HG02938 (cell line): ENCODE measurements around the gene NINJ2.
"Not testable (repeated sequence)": the region's sequence is repeated elsewhere in the genome, so short reads cannot be mapped to it uniquely, and the experiment has no call there.

Experiments
- ATAC-seq: cut with Tn5 transposase; IDR thresholded peaks from one replicate; pipeline ENCODE4 v1.9.1; 2021; ENCODE audit warnings: mild to moderate bottlenecking, moderate library complexity; ENCODE audit not compliant: unreplicated experiment

Gene NINJ2

DNA sequence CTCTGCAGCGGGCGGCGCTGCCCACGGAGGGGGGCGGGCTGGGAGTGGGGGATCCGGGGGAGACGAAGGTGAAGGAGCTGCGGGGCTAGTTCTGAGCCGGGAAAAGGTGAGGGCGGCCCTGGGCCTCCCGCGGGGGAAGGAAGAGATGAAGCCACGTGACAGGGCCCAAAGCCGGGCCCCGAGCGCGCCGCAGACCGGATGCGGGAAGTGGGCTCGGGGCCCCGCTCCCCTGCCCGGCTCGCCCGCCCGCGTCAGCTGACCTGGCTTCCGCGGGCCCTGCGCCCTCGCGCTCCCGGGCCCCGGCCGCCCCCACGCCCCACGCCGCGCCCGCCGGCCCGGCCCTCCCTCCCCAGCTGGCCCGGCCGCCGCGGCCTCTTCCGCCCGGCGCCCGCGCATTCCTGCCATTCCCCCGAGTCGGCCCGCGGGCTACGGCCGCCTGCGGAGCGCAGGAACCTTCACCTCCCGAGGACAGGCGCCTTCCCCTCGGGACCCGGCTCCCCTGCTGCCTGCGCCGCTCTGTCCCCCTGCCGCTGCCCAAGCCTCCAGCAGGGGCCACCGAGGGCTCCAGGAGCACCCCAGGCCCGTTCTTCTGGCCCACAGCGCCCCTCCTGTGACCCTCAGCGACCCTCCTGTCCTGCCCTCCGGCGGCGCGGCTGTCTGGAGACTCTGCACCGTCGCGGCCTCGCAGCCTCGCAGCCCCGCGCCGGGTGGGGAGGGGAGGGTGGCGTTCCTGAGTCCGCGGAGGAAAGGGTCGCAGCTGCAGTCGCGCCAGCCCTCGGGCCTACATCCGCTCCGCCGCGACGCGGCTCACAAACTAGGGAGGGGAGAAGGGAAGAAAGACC is 20.4 kb downstream of the NINJ2 start:
- ATAC-seq, result peak; percentile 48

GRCh38 chr12:641321-641720 is 21.9 kb downstream of the NINJ2 start:
- not testable (repeated sequence) for ATAC-seq

- ATAC-seq, result no peak
Measured at GRCh38 chr12:640773-641172, 22.5 kb downstream of the NINJ2 start.

- no peak for ATAC-seq
Measured at GRCh38 chr12:639988-640387, 23.3 kb downstream of the NINJ2 start.

DNA sequence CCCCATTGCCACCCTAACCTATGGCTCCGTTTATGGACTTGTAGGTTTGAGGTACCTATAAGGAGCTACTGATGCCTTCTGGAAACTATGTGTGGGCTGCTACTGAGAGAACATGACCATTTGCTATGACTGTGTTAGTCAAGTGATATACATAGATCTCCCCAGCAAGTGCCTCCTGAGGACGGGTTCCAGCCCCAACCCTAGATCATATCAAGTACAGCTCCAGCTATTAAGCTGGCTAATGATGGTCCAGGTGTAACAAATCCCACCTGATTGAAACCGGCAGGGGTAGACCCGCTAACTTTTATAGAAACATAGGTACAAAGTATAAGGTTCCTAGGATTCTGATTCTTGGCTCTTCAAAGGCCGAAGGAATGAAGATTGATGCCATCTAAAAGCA is 23.7 kb downstream of the NINJ2 start:
- no peak for ATAC-seq

GRCh38 chr12:638953-639557 is 24.2 kb downstream of the NINJ2 start:
- no peak for ATAC-seq

DNA sequence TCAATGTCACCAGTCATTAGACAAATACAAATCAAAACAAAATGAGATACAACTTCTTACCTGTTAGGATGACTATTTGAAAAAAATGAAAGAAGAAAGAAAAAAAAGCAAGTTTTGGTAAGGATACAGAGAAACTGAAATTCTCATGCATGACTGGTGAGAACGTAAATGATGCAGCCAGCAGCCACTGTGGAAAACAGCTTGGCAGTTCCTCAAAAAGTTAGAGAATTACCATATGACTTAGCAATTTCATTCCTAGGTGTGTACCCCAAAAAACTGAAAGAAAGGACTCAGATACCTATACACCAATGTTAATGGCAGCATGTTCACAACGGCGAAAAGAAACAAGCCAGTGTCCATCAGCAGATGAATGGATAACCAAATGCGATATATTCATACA is 26.6 kb downstream of the NINJ2 start:
- no peak for ATAC-seq

- ATAC-seq, result no peak
Measured at GRCh38 chr12:633731-634130, 29.5 kb downstream of the NINJ2 start.

- no peak for ATAC-seq
Measured at GRCh38 chr12:632102-632696, 31.0 kb downstream of the NINJ2 start.

DNA sequence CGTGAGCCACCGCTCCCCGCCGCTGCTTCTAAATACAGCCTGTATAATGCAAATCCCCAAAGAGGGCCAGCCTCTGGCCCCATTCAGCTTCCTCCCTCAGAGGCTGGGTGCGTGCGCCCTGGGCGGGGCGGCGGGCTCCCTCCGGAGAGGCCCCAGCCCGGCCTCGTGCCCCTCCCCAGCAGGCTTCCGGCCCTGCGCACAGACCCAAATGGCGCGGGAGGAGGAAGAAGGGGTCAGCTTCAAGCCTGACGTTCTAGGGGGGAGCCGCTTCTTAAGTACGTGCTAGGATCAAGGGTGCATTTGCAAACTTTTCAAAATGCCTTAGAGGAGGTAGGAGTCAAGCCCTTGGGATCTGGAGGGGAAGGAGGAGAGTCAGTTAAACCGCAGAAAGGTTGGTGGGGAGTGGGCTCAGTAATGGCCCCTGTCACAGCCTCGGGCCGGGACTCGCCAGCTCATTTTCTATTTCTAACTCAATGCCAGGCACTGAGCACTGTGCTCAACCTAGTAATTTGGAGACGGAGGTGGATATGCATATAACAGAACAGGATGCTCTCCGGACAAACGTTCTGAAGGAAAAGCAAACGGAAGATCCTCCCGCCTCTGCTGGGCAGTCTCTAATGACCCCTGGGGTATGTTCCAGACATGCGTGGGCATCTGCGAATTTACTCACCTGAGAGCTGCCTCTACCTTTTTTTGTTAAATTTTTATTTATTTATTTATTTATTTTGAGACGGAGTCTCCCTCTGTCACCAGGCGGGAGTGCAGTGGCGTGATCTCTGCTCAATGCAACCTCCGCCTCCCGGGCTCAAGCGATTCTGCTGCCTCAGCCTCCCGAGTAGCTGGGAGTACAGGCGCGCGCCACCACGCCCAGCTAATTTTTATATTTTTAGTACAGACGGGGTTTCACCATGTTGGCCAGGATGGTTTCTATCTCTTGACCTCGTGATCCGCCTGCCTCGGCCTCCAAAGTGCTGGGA is 32.3 kb downstream of the NINJ2 start:
- peak; percentile 74 for ATAC-seq

- ATAC-seq, result not testable (repeated sequence)
Measured at GRCh38 chr12:628742-629078, 34.5 kb downstream of the NINJ2 start.

GRCh38 chr12:627863-628741 is 35.1 kb downstream of the NINJ2 start:
- no peak for ATAC-seq

DNA sequence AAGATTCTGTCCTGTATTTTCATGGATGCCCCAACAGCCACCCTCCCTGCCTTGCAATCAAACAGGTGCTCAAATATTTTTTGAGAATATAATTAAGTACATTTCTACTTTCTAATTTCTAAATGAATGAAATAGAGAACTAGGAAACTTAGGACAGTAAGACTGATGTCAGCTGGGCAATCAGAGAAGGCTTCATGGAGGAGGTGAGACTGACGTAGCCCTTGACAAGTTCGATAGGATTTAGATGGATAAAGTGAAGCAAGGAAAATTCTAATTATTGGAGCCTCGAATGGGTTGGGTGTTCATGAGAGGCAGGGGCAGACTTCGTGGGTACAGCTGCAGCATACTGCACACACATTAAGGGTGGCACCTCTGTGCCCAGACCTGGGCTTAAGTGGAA is 36.0 kb downstream of the NINJ2 start:
- no peak for ATAC-seq

- ATAC-seq, result no peak
Measured at GRCh38 chr12:625998-626397, 37.2 kb downstream of the NINJ2 start.

DNA sequence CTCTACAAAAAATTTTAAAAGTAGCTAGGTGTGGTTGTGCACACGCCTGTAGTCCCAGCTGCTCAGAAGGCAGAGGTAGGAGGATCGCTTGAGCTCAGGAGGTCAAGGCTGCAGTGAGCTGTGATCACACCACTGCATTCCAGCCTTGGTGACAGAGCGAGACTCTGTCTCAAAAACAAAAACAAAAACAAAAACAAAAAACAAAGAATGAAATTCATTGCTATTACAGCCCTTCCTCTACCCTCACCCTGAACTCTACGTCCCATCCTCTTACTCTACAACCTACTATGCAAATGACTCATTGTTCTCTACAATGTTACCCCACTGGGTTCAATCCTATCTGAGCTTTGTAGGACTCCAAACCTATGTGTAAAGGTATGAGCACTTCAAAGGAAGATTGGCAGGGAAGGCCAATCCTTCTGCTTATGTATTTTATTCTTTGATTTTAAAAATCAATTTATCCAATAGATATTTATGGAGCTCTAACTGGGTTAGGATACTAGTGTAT is 39.3 kb downstream of the NINJ2 start:
- ATAC-seq, result no peak

- ATAC-seq, result no peak
Measured at GRCh38 chr12:623172-623864, 39.9 kb downstream of the NINJ2 start.

GRCh38 chr12:622416-622815 is 40.8 kb downstream of the NINJ2 start:
- no peak for ATAC-seq

DNA sequence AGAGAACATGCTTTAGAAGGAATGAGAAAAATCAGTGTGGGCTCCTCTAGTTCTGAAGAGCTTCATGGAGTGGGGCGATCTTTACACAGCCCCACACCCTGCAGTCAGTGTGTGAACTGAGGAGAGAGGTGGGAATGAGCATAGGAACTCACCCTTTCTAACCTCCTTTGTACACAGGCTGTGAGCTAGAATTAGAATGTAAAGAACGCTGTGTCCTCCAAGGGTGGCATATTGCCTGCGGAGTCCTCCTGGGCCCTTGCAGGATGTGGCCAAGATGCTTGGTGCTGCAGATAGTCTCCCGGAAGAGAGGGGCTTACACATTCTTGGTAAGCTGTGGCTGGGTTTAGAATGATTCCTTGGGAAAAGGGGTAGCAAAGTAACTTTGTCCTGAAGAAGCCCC is 43.9 kb downstream of the NINJ2 start:
- no peak for ATAC-seq

DNA sequence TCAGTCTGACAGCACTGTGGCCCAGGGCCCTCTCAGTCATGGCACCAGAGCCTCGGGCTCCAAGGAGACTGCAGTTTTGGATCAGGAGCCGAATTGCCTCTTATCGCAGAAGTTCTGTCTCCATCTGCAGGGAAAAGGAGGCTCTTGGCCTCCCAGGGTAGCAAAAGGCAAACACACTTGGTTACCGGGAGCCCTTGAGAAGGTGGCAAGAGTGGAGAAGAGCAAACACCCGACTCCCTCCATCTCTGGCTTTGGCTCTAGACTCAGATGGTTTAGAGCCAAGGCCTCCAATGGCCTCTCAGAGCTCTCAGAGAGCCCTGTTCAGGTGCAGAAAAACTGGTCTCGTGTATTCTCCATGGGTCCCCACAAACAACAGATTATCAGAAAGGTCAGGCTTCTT is 44.6 kb downstream of the NINJ2 start:
- ATAC-seq, result no peak
